GM23338 (cell line): ENCODE results near the gene GRM2.

Experiments
- CREB1 ChIP-seq: fragments of 250-450 bp; sonication (Bioruptor Pico); IDR thresholded peaks from 2 replicates; pipeline ENCODE4 v1.5.0; 2020; ENCODE audit warnings: low read depth, mild to moderate bottlenecking, moderate library complexity
- EZH2 ChIP-seq: fragments of 200-600 bp; sonication (generic); IDR thresholded peaks from one replicate; pipeline ENCODE4 v1.8.0; 2017; ENCODE audit warnings: antibody characterized with exemption, mild to moderate bottlenecking, low read depth; ENCODE audit not compliant: unreplicated experiment
- EZH2phosphoT487 ChIP-seq: fragments of 200-600 bp; sonication (generic); IDR thresholded peaks from one replicate; pipeline ENCODE4 v1.8.1; 2018; ENCODE audit warnings: antibody characterized with exemption; ENCODE audit not compliant: unreplicated experiment
- JUNB ChIP-seq: IDR thresholded peaks from one replicate; pipeline ENCODE4 v1.6.1; 2016; ENCODE audit warnings: antibody characterized with exemption; ENCODE audit not compliant: unreplicated experiment
- NANOG ChIP-seq: IDR thresholded peaks from 2 replicates; pipeline ENCODE4 v1.6.1; 2016; ENCODE audit warnings: antibody characterized with exemption, borderline replicate concordance
- POLR2AphosphoS5 ChIP-seq: IDR thresholded peaks from 2 replicates; pipeline ENCODE4 v1.6.1; 2016; ENCODE audit warnings: antibody characterized with exemption, low read depth
- STAT1 ChIP-seq: IDR thresholded peaks from one replicate; pipeline ENCODE4 v1.6.1; 2016; ENCODE audit warnings: antibody characterized with exemption; ENCODE audit not compliant: unreplicated experiment
- TF ChIP-seq, protein P1 (sequence below), 2 experiments: fragments of 200-600 bp in 1 of 2; sonication (generic) in 1 of 2; conservative IDR thresholded peaks; 2 replicates each; pipeline versions ENCODE4 v1.5.1 to v1.6.1; 2016 to 2017; ENCODE audit warnings: antibody characterized with exemption in 2 of 2, low read depth in 2 of 2, mild to moderate bottlenecking in 2 of 2, moderate library complexity in 1 of 2
- TF ChIP-seq, protein P2 (sequence below): IDR thresholded peaks from one replicate; pipeline ENCODE4 v1.6.1; 2018; ENCODE audit warnings: antibody characterized with exemption; ENCODE audit not compliant: unreplicated experiment
- TF ChIP-seq, protein P3 (sequence below): IDR thresholded peaks from 2 replicates; pipeline ENCODE4 v1.6.1; 2016; ENCODE audit warnings: antibody characterized with exemption

DNA sequence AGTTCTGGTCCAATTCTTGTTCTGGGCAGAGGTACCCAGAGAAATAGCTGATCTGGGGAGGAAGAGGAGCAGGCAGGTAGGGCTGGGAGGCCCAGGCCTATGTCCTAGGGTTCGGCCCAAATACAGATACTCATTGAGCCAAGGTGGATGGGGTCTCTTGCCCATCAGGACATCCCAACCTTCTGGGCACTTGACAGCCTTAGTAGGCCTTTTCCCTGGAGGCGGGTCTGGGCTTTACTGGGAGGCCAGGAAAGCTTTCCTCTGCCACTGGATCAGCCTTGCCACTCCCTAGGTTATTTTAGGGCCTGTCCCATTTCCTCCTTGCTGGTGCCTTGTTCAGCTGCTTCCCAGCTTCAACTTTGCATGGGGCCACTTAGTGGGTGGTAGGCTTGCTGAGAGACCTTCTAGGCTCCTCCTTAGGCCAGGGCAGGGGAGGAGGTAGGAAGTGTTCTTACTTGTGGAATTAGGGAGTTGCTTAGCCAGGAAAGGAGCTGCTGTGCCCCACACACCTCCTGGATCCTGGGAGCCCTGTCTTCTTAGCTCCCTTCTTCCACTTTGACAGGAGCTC is 26.1 kb upstream of the GRM2 start:
- TF ChIP-seq, protein P1, sequence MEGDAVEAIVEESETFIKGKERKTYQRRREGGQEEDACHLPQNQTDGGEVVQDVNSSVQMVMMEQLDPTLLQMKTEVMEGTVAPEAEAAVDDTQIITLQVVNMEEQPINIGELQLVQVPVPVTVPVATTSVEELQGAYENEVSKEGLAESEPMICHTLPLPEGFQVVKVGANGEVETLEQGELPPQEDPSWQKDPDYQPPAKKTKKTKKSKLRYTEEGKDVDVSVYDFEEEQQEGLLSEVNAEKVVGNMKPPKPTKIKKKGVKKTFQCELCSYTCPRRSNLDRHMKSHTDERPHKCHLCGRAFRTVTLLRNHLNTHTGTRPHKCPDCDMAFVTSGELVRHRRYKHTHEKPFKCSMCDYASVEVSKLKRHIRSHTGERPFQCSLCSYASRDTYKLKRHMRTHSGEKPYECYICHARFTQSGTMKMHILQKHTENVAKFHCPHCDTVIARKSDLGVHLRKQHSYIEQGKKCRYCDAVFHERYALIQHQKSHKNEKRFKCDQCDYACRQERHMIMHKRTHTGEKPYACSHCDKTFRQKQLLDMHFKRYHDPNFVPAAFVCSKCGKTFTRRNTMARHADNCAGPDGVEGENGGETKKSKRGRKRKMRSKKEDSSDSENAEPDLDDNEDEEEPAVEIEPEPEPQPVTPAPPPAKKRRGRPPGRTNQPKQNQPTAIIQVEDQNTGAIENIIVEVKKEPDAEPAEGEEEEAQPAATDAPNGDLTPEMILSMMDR (conservative IDR thresholded peaks at IDR 0.05; ENCODE audit: low read depth in 2 of 2), result no peak
- TF ChIP-seq EZH2 (no peak), POLR2AphosphoS5 (no peak), CREB1 (CRISPR knock-in tag) (no peak), STAT1 (no peak), EZH2phosphoT487 (no peak), JUNB (no peak), NANOG (no peak)
- TF ChIP-seq, protein P2, sequence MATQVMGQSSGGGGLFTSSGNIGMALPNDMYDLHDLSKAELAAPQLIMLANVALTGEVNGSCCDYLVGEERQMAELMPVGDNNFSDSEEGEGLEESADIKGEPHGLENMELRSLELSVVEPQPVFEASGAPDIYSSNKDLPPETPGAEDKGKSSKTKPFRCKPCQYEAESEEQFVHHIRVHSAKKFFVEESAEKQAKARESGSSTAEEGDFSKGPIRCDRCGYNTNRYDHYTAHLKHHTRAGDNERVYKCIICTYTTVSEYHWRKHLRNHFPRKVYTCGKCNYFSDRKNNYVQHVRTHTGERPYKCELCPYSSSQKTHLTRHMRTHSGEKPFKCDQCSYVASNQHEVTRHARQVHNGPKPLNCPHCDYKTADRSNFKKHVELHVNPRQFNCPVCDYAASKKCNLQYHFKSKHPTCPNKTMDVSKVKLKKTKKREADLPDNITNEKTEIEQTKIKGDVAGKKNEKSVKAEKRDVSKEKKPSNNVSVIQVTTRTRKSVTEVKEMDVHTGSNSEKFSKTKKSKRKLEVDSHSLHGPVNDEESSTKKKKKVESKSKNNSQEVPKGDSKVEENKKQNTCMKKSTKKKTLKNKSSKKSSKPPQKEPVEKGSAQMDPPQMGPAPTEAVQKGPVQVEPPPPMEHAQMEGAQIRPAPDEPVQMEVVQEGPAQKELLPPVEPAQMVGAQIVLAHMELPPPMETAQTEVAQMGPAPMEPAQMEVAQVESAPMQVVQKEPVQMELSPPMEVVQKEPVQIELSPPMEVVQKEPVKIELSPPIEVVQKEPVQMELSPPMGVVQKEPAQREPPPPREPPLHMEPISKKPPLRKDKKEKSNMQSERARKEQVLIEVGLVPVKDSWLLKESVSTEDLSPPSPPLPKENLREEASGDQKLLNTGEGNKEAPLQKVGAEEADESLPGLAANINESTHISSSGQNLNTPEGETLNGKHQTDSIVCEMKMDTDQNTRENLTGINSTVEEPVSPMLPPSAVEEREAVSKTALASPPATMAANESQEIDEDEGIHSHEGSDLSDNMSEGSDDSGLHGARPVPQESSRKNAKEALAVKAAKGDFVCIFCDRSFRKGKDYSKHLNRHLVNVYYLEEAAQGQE, result no peak
- TF ChIP-seq, protein P3, sequence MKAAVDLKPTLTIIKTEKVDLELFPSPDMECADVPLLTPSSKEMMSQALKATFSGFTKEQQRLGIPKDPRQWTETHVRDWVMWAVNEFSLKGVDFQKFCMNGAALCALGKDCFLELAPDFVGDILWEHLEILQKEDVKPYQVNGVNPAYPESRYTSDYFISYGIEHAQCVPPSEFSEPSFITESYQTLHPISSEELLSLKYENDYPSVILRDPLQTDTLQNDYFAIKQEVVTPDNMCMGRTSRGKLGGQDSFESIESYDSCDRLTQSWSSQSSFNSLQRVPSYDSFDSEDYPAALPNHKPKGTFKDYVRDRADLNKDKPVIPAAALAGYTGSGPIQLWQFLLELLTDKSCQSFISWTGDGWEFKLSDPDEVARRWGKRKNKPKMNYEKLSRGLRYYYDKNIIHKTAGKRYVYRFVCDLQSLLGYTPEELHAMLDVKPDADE, result no peak
